Suppressor macrophage treated with lipopolysaccharide for 4 hours (primary cell): ENCODE results near the gene LCN9.
A peak's percentile ranks its signal among the peaks of the same experiment; 100 is the strongest.

Source experiments
- DNase-seq: peaks from one replicate; pipeline ENCODE4 v3.0.0-alpha.2; 2020

Gene LCN9

GRCh38 chr9:135701067-135701958 is 38.2 kb downstream of the LCN9 start:
- DNase-seq = no peak

- peak; percentile 63 for DNase-seq
These were observed 39.0 kb downstream of the LCN9 start, which contains the start of gene KCNT1 for GRCh38 chr9:135701959-135702721. TSS of gene KCNT1 (plus strand) at chr9:135702185. CDS start at chr9:135702259, 74 bp downstream.

GRCh38 chr9:135703726-135704125 is 40.6 kb downstream of the LCN9 start:
- DNase-seq = no peak

GRCh38 chr9:135704483-135704882 is 41.4 kb downstream of the LCN9 start:
- no peak for DNase-seq

GRCh38 chr9:135705376-135705775 is 42.3 kb downstream of the LCN9 start:
- no peak for DNase-seq

GRCh38 chr9:135706288-135706687 is 43.2 kb downstream of the LCN9 start:
- DNase-seq = no peak

- DNase-seq = no peak
These were observed 44.4 kb downstream of the LCN9 start for GRCh38 chr9:135707252-135708138.

- no peak for DNase-seq
These were observed 45.1 kb downstream of the LCN9 start for GRCh38 chr9:135708164-135708563.

GRCh38 chr9:135711391-135711790 is 48.3 kb downstream of the LCN9 start:
- no peak for DNase-seq

- DNase-seq = no peak
These were observed 48.8 kb downstream of the LCN9 start for GRCh38 chr9:135711881-135712280.

- no peak for DNase-seq
These were observed 49.6 kb downstream of the LCN9 start for GRCh38 chr9:135712613-135713295.

GRCh38 chr9:135714242-135715055 is 51.3 kb downstream of the LCN9 start:
- DNase-seq = no peak

- no peak for DNase-seq
These were observed 52.0 kb downstream of the LCN9 start for GRCh38 chr9:135715056-135715595.

GRCh38 chr9:135716045-135716444 is 52.9 kb downstream of the LCN9 start:
- no peak for DNase-seq
